Endothelial cell (in vitro differentiated cells): ENCODE results near the gene GDNF. TPM values are rescaled to one million over a fixed set of nuclear protein-coding genes. Genes with fewer than 3 reads are reported as not detected.

ENCODE experiments used
- DNase-seq: peaks from one replicate; pipeline ENCODE4 v3.0.0; 2021; ENCODE audit warnings: low spot score
- H3K27ac Mint-ChIP-seq: one replicate; pipeline ENCODE4 v1.8.0; 2021; ENCODE audit warnings: mixed read lengths, inconsistent platforms; ENCODE audit not compliant: unreplicated experiment
- H3K27me3 Mint-ChIP-seq: one replicate; pipeline ENCODE4 v1.8.0; 2021; ENCODE audit warnings: mild to moderate bottlenecking, moderate library complexity, mixed read lengths, inconsistent platforms; ENCODE audit not compliant: unreplicated experiment
- H3K36me3 Mint-ChIP-seq: one replicate; pipeline ENCODE4 v1.8.0; 2021; ENCODE audit warnings: mild to moderate bottlenecking, low read depth, mixed read lengths, inconsistent platforms; ENCODE audit not compliant: unreplicated experiment
- H3K4me1 Mint-ChIP-seq: one replicate; pipeline ENCODE4 v1.8.0; 2021; ENCODE audit warnings: mild to moderate bottlenecking, mixed read lengths, inconsistent platforms; ENCODE audit not compliant: unreplicated experiment
- H3K4me3 Mint-ChIP-seq: one replicate; pipeline ENCODE4 v1.8.0; 2021; ENCODE audit warnings: mild to moderate bottlenecking, mixed read lengths, inconsistent platforms; ENCODE audit not compliant: unreplicated experiment
- H3K9me3 Mint-ChIP-seq: one replicate; pipeline ENCODE4 v1.8.0; 2021; ENCODE audit warnings: mixed read lengths, inconsistent platforms; ENCODE audit not compliant: unreplicated experiment
- CTCF ChIP-seq: fragments of 200-600 bp; sonication (generic); IDR thresholded peaks from one replicate; pipeline ENCODE4 v1.5.0; 2021; ENCODE audit warnings: antibody characterized with exemption; ENCODE audit not compliant: unreplicated experiment
- total RNA-seq: library from RNA; stranded (reverse); fragmentation: NEBNext Ultra II Directional; extraction: Animal tissue kit (Norgen Biotek cat#: 25700); gene quantifications from one replicate; pipeline ENCODE4 v1.2.1, GENCODE V29; 2021; ENCODE audit not compliant: unreplicated experiment

GDNF gene
- total RNA-seq, 1 donor from 2014 or later = not detected

- Mint-ChIP-seq H3K27me3 (peaks cover 5% of the 10 kb centered on the region), H3K4me3 (peak overlapping the region; percentile 14), H3K4me1 (no peaks in the 10 kb centered on the region), H3K36me3 (peaks cover 5% of the 10 kb centered on the region), H3K9me3 (peaks cover 5% of the 10 kb centered on the region), H3K27ac (no peak overlapping the region)
- no peak for DNase-seq
- no peak for TF ChIP-seq CTCF
Observed at GRCh38 chr5:37881359-37881758, 41.5 kb upstream of the GDNF start.

GRCh38 chr5:37876943-37877342, 37.1 kb upstream of the GDNF start:
- TF ChIP-seq CTCF = no peak
- no peak for DNase-seq
- Mint-ChIP-seq H3K4me3 (no peak overlapping the region), H3K27me3 (peaks cover 4% of the 10 kb centered on the region), H3K4me1 (no peaks in the 10 kb centered on the region), H3K36me3 (peaks cover 5% of the 10 kb centered on the region), H3K27ac (no peak overlapping the region), H3K9me3 (peaks cover 3% of the 10 kb centered on the region)

- Mint-ChIP-seq H3K9me3 (no peaks in the 10 kb centered on the region), H3K36me3 (peaks cover 5% of the 10 kb centered on the region), H3K27ac (no peak overlapping the region), H3K4me1 (no peaks in the 10 kb centered on the region), H3K4me3 (no peak overlapping the region), H3K27me3 (no peaks in the 10 kb centered on the region)
- no peak for TF ChIP-seq CTCF
- no peak for DNase-seq
Observed at GRCh38 chr5:37876245-37876644, 36.4 kb upstream of the GDNF start.

- no peaks in the 10 kb centered on the region for H3K27me3 Mint-ChIP-seq
- no peaks in the 10 kb centered on the region for H3K9me3 Mint-ChIP-seq
Observed at GRCh38 chr5:37875051-37875787, 35.4 kb upstream of the GDNF start.

More at GRCh38 chr5:37875051-37875787, 35.4 kb upstream of the GDNF start:
- TF ChIP-seq CTCF = no peak
- no peaks in the 10 kb centered on the region for H3K4me1 Mint-ChIP-seq
- peaks cover 5% of the 10 kb centered on the region for H3K36me3 Mint-ChIP-seq
- H3K4me3 Mint-ChIP-seq = no peak overlapping the region
- no peak overlapping the region for H3K27ac Mint-ChIP-seq
- DNase-seq = no peak
